GM21528 (cell line): Measurements from ENCODE around the gene NTRK1.
A peak's percentile ranks its signal among the peaks of the same experiment; 100 is the strongest.

Experiments used
- ATAC-seq: cut with Tn5 transposase; IDR thresholded peaks from one replicate; pipeline ENCODE4 v1.9.1; 2021; ENCODE audit warnings: mild to moderate bottlenecking, moderate library complexity; ENCODE audit not compliant: unreplicated experiment, low FRiP score

Gene NTRK1

GRCh38 chr1:156860628-156861423 is at the start of gene NTRK1:
NTRK1 (plus strand) TSS chr1:156860865; CDS start chr1:156860935, 70 bp downstream.
- no peak for ATAC-seq

DNA sequence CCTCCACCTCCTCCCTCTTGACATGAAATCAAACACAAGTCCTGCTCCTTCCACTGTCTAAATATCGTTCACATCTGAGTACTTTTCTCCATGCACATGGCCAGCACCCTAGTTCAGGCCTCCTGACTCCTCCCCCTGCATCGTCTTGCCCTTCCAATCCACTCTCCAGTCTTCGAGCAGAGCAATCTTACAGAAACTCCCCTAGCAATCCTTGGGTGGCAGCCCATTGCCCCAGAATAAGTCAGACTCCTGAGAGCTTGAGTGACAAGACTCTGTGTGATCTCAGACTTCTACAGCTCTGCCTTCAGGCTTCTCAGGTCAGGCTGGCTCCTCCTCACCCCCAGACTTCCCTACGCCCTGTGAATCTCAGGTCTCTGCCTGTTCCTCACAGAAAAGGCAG is 49.5 kb upstream of the NTRK1 start:
- ATAC-seq = no peak

GRCh38 chr1:156812293-156812990 is 48.2 kb upstream of the NTRK1 start:
- ATAC-seq = no peak

- no peak for ATAC-seq
These were observed 47.4 kb upstream of the NTRK1 start for GRCh38 chr1:156813298-156813697.

GRCh38 chr1:156813750-156814570 is 46.7 kb upstream of the NTRK1 start:
- ATAC-seq = no peak

- no peak for ATAC-seq
These were observed 45.9 kb upstream of the NTRK1 start for GRCh38 chr1:156814571-156815260.

- no peak for ATAC-seq
These were observed 45.3 kb upstream of the NTRK1 start for GRCh38 chr1:156815307-156815826.

GRCh38 chr1:156815961-156816422 is 44.7 kb upstream of the NTRK1 start:
- ATAC-seq = no peak

- ATAC-seq = peak; percentile 66
These were observed 43.9 kb upstream of the NTRK1 start, which contains the start of gene SH2D2A for GRCh38 chr1:156816561-156817328. SH2D2A (minus strand) TSS chr1:156816848; CDS start chr1:156816708, 140 bp downstream.

DNA sequence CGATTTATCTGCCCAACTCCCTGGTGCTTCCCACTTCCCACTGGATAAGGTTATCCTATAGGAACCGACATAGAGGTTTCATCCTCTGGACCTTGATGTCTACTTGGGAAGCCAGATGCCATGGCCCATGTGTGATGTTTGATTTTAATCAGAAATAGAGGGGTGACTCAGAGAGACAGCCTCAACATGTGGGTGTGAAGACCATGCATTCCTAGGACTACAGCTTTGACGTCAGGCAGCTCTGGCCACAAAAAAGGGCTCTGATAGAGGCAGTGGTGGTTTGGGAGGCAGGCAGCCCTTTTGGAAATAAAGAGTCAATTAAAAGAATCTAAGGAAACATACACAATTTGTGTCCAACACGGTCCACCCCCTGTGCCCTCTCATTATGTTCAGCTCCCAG is 38.9 kb upstream of the NTRK1 start:
- ATAC-seq = no peak

GRCh38 chr1:156822680-156823079 is 38.0 kb upstream of the NTRK1 start:
- ATAC-seq = no peak

DNA sequence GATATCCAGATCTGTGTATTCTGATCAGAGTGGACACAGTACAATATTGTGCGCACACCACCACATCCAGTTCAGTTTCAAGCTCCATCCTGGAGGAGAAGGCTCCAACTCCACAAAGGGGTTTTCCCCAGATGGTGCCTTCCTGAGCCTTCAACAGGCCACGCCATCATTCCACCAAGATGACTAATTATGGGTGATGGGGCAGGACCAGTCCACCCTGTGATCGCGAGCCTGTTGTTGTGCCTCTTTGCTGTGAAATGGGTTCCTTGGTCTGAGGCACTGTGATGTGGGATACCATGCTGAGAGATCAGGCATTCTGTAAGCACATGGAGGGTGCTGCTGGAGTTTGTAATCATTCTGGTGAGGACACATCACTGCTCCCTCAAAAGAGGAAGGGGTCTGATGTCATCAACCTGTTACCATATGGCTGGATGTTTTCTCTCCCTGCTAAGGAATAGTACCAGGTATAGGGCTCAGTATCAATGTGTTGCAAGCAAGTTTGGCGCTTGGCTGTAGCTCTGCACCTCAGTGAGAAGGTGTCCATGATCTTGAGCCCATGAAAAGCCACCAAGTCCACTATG is 37.4 kb upstream of the NTRK1 start:
- ATAC-seq = no peak

- ATAC-seq = no peak
These were observed 34.0 kb upstream of the NTRK1 start for GRCh38 chr1:156826630-156827029.

DNA sequence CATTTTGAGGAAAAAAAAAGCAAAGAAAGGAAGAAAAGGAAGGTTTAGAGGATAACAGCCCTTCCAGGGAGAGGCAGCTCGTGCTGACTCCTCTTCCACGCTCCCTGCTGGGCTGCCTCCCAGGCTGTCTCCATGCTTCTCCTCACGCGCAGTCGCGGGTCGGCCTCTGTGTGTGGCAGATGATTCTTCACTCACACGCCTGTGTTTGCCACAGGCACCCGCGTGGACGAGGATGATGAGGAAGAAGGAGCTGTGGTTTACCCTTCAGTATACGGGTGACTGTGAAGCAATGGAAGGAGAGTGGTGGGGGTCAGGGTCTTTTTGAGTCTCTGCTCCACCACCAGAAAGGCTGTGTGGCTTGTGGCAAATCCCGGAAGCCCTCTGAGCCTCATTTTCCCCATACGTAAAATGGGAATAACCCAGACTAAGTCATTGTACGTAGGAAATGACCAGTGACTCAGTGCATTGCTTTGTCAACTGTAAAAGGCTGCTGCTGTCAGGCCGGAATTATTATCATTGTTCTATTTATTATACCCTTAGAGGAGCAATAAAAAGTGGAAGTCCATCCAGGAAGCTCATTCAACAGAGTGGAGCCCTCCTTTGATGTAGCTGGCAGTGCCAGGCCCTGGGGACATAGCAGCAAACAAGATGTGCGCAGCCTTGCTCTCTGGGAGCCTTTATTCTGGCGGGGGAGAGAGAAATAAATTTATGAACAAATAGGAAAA is 32.1 kb upstream of the NTRK1 start:
- ATAC-seq = no peak

GRCh38 chr1:156832434-156832833 is 28.2 kb upstream of the NTRK1 start:
- no peak for ATAC-seq

GRCh38 chr1:156833603-156834002 is 27.1 kb upstream of the NTRK1 start:
- no peak for ATAC-seq

GRCh38 chr1:156834322-156834721 is 26.3 kb upstream of the NTRK1 start:
- ATAC-seq = no peak

GRCh38 chr1:156836041-156836654 is 24.5 kb upstream of the NTRK1 start:
- no peak for ATAC-seq
